ENCODE measurements around the gene RAB9A.

RAB9A gene

DNA sequence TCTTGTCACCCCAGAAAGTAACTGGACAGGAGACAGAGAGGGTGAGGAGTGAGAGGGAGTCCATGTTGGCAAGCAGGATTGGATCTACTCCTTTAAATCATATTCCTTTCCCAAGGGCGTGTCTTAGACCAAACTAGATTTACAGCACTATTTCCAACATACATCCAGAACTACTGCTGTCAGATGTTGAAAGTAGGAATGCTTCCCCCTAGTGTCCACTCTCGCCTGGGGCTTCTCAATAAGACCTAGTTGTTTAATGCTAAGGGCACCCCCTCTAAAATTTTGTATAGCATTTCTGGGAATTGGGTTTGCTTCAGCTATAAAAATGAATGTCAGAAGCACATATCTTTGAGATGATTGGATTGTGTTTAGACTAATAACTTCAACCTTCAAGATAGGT is 58.9 kb downstream of the RAB9A start:
- peak in 1 of 2 experiments; percentile 25 for DNase-seq (ENCODE audit: low read depth in 2 of 2)

DNA sequence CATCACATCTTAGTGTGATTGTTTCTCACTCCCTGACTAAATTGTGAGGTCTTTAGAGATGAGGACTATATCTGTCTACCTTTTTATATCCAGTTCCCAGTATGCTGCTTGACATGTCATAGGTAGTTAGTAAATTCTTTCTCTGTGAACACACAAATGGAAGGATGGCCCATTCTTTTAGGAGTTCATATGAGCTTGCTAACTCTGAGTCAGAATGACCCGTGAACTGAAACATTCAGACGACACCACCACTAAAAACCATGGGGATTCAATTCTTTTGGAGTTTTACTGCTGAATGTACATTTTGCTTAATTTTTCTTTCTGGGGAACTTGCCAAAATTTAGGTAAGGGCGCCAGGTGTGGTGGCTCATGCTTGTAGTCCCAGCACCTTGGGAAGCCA is 59.6 kb downstream of the RAB9A start:
- DNase-seq (ENCODE audit: low read depth in 2 of 2), result no peak

DNA sequence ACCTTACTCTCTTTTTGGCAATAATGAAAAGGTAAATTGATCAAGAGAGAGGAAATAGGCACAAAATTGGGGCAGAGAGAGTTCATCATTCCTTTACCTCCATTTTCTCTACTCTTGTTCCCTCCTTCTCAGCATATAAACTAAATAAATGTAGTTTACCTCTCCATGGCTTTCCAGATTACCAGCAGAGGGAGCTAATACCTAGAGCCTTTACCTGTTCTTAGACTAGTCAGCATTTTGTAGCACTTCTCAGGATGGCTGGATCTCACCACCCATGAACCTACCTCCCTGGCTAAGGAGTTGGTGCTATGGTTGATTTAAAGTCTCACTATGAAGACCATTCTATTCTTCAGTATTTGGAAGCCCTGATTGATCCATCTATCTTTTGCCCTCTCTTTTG is 61.3 kb downstream of the RAB9A start:
- no peak for DNase-seq (ENCODE audit: low read depth in 2 of 2)

DNA sequence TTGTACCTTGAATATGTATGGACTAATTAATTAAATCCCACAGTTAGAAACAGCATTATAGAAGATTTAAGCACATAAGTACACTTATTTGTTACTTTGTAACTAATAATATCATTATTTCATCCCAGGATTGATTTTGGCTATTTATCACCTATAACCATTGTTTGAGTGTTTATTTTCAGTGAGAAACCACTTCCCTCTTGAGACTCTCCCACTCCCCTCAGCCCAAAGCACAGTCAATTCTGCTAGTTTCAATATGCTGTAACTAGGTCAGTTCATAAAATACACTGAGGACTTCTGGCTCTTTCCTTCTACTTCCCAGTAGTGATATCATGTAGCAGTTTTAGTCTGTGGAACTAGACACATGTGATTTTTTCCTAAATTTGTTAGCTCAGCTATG is 61.9 kb downstream of the RAB9A start:
- DNase-seq (ENCODE audit: low read depth in 2 of 2), result no peak

DNA sequence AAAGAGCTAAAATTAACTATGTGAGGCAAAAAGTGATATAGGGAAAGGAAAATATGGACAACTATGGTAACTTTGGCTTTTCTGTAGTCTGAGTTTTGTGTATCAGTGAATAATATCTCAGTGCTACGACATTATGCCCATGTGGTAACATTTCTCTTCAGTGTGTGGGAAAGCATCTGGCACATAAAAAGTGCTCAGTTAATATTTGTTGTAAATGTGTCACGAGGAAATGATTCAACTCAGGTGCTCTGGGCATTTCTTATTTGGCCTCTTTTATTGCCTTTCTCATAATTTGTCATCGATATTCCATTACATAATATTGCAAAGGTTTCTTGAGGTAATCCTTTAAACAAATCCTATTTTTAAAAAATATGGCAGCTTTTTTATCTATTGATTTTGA is 63.2 kb downstream of the RAB9A start:
- no peak for DNase-seq (ENCODE audit: low read depth in 2 of 2)

DNA sequence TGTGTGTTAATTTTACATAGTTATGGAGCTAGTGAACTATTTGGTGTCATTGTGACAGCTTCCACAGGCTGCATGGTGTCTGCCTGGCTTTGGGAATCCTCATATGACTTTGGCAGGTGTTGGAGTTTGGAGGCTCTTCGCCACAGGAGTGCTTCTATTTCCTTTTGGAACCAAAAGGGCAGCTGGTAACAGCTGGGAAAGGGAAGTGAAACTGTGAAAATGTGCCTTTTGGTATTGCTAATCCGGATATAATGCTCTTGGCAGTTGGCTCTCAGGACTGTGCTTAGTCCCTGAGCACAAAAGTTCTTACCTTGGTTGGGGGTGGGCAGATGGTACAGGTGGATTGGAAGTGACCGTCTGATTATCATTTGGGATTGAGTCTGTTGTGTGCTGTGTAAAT is 63.7 kb downstream of the RAB9A start:
- DNase-seq (ENCODE audit: low read depth in 2 of 2), result no peak

DNA sequence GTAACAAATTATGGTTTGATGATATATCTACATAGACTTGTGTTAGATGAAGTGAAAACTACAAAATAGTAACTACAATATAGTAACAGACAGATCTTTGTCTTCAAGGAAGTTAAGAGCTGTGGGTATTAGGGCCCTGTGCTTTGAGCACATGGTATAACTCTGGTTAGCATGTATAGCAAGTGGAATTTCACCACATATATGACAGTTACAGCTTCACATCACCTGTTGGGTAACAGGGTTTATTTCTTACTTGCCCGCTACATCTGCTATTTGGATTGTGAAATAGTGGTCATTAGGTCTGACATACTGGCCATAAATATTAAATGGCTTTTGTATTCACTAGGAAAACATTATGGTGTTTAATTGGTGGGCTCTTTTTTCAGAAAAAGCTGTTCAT is 65.8 kb downstream of the RAB9A start:
- DNase-seq (ENCODE audit: low read depth in 2 of 2), result no peak

DNA sequence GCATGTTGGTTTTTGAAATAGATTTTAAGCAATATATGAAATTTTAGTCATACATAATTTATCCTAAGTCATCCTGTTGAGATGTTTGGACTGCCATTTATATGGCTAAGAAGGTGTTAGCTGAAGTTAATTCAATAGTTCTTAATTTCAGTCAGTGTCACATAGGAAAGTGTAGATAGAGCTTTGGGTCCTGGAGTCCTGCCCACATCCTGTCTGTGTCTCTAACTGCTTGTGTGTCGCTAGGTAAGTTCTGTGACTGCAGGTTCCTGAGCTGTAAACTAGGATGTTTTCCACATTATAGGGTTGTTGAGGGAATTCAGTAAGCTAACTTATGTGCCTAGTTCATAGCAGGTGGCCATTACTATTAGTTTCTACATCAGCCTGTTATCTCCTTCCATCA is 66.3 kb downstream of the RAB9A start:
- no peak for DNase-seq (ENCODE audit: low read depth in 2 of 2)

DNA sequence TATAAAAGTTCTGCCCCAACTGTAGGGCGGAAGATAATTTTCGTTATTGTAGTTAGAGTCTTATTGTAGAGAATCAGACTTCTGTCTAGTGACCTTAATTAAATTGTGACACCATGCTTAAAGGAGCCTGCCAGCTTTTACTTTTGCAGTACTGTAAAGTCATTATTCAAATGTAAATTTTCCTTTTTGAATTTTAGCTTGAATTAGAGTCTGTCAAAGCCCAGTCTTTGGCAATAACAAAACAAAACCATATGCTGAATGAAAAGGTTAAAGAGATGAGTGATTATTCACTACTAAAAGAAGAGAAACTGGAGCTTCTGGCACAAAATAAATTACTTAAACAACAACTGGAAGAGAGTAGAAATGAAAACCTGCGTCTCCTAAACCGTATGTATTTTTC is 67.5 kb downstream of the RAB9A start:
- no peak for DNase-seq (ENCODE audit: low read depth in 2 of 2)

DNA sequence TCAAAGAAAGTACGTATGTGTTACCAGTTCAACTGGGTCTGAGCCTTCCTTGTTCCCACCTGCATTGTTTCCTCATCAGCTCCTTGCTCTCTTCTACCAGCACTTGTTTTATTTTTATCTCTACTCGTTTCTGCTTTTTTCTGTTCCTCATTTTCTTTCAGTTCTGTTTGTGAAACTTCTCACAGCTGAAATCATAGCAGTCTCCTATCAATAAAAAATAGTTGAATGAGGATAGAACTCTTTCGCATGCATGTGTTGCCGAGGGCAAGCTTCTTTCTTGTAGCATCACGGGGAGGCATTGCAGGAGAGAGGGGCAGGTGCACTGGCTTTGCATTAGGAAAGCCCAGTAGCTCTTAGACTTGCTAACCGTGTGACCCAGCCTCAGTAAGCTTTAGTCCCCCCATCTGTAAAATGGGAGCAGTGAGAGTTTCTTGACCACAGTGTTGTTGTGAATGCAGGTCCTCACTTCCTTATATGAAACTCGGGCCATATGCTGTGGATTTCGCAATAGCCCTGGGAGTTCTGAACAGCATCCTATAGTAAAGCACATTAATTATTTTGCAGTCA is 70.3 kb downstream of the RAB9A start:
- no peak for DNase-seq (ENCODE audit: low read depth in 2 of 2)
